Measurements from ENCODE around the gene MUC5B.

- no peak for TF ChIP-seq CTCF (IDR thresholded peaks at IDR 0.05)
- TF ChIP-seq POLR2A (IDR thresholded peaks at IDR 0.05) = no peak
These were observed 56.8 kb downstream of the MUC5B start for GRCh38 chr11:1279674-1280055.

Measured in esophagus squamous epithelium (tissue), 4 donors.